Measurements from ENCODE around the gene SORBS1.

- TF ChIP-seq EZH2 (optimal IDR thresholded peaks at IDR 0.05; ENCODE audit: low read depth, low read length) (no peak), CTCF (IDR thresholded peaks at IDR 0.05; ENCODE audit: low read length) (no peak), EZH2phosphoT487 (IDR thresholded peaks at IDR 0.05; ENCODE audit: low read length) (no peak)
Observed at GRCh38 chr10:95354110-95354509, 207.1 kb downstream of the SORBS1 start.
